HCT116 (cell line): ENCODE data around the gene ADGRL3. TPM values are rescaled to one million over a fixed set of nuclear protein-coding genes. Genes with fewer than 3 reads are reported as not detected.

Experiments
- ATAC-seq: fragments of 200-7000 bp; cut with Tn5 transposase; 2 replicates; pipeline ENCODE4 v1.9.1; 2020; ENCODE audit warnings: mild to moderate bottlenecking, moderate library complexity
- BruUV-seq: library from RNA; stranded (reverse); fragments of 400-500 nt; replicated peaks from 2 replicates; lab custom pipeline; 2021; lab: Mats Ljungman, UMichigan
- CTCF ChIA-PET: fragments of 300-600 bp; sonication (Branson Sonifier 250); formaldehyde crosslinking; loops from one replicate; lab custom pipeline; 2021; ENCODE audit warnings: antibody characterized with exemption; lab: Charles Lee
- POLR2A ChIA-PET: fragments of 300-600, 350-600 bp; sonication (Branson Sonifier 250); formaldehyde crosslinking; loops from one replicate; lab custom pipeline; 2021; ENCODE audit warnings: antibody characterized with exemption; lab: Charles Lee
- RAD21 ChIA-PET, 2 experiments: fragments of 300-600 bp; sonication (Branson Sonifier 250); formaldehyde crosslinking; loops; one replicate each; lab custom pipeline; 2023; ENCODE audit warnings: low total read pairs in 2 of 2; ENCODE audit not compliant: uncharacterized antibody in 2 of 2, unreplicated experiment in 2 of 2, low non-redundant PET in 1 of 2; lab: Charles Lee
- DNase-seq: peaks from one replicate; pipeline ENCODE4 v3.0.0-alpha.2; 2010; ENCODE audit warnings: low read depth, low spot score
- H2AFZ ChIP-seq: fragments of 200-600 bp; shearing (Covaris generic), sonication (generic); 2 replicates; pipeline ENCODE4 v1.6.1; 2017; ENCODE audit warnings: low read depth, mixed run types, mixed read lengths, antibody characterized with exemption, low read length; ENCODE audit not compliant: poor library complexity, severe bottlenecking
- H3K27ac ChIP-seq: 2 replicates; pipeline ENCODE4 v1.5.1; 2012; ENCODE audit warnings: low read depth, low read length
- H3K27me3 ChIP-seq: fragments of 200-600 bp; sonication (generic); 2 replicates; pipeline ENCODE4 v1.6.1; 2016; ENCODE audit warnings: mixed run types, low read length, mixed read lengths; ENCODE audit not compliant: insufficient read depth
- H3K36me3 ChIP-seq, 2 experiments: fragments of 200-500 bp in 1 of 2; fragments of 200-600 bp in 1 of 2; sonication (Bioruptor generic) in 1 of 2; sonication (generic) in 1 of 2; 2 replicates each; pipeline versions ENCODE4 v1.5.1 to v1.6.1; 2014 to 2016; ENCODE audit warnings: low read length in 2 of 2, inconsistent platforms in 1 of 2, mixed read lengths in 1 of 2, mixed run types in 1 of 2; ENCODE audit not compliant: insufficient read depth in 2 of 2, control insufficient read depth in 1 of 2
- H3K4me1 ChIP-seq, 2 experiments: fragments of 200-600 bp in 1 of 2; sonication (generic) in 1 of 2; 2 replicates each; pipeline versions ENCODE4 v1.5.1 to v1.6.1; 2012 to 2017; ENCODE audit warnings: low read length in 2 of 2, inconsistent platforms in 1 of 2, mild to moderate bottlenecking in 1 of 2, mixed read lengths in 1 of 2, mixed run types in 1 of 2, moderate library complexity in 1 of 2; ENCODE audit not compliant: insufficient read depth in 2 of 2, control insufficient read depth in 1 of 2
- H3K4me2 ChIP-seq: fragments of 200-600 bp; sonication (generic); 2 replicates; pipeline ENCODE4 v1.6.1; 2017; ENCODE audit warnings: mixed run types, low read length, mixed read lengths
- H3K4me3 ChIP-seq, 2 experiments: fragments of 200-600 bp in 1 of 2; sonication (generic) in 1 of 2; replicated peaks in 1 of 2; 2 replicates each; pipeline ENCODE4 v1.5.1; 2011 to 2016; ENCODE audit warnings: low read length in 2 of 2, control low read depth in 1 of 2, low read depth in 1 of 2, mild to moderate bottlenecking in 1 of 2, mixed read lengths in 1 of 2, mixed run types in 1 of 2
- H3K79me2 ChIP-seq: fragments of 200-600 bp; sonication (generic); 2 replicates; pipeline ENCODE4 v1.6.1; 2017; ENCODE audit warnings: mild to moderate bottlenecking, mixed run types, low read length, moderate library complexity, mixed read lengths; ENCODE audit not compliant: insufficient read depth
- H3K9ac ChIP-seq: fragments of 200-600 bp; sonication (generic); 2 replicates; pipeline ENCODE4 v1.6.1; 2016; ENCODE audit warnings: low read length, mixed read lengths
- H3K9me2 ChIP-seq: fragments of 200-600 bp; sonication (generic), shearing (Covaris generic); 2 replicates; pipeline ENCODE4 v1.6.1; 2017; ENCODE audit warnings: mixed run types, mild to moderate bottlenecking, moderate library complexity; ENCODE audit not compliant: insufficient read depth
- H3K9me3 ChIP-seq, 2 experiments: fragments of 200-500 bp in 1 of 2; fragments of 200-600 bp in 1 of 2; sonication (Bioruptor generic) in 1 of 2; sonication (generic) in 1 of 2; 2 replicates each; pipeline ENCODE4 v1.6.1; 2014 to 2017; ENCODE audit warnings: low read length in 2 of 2, mixed read lengths in 2 of 2, inconsistent platforms in 1 of 2, low read depth in 1 of 2, mild to moderate bottlenecking in 1 of 2, mixed run types in 1 of 2, moderate library complexity in 1 of 2; ENCODE audit not compliant: control insufficient read depth in 1 of 2, insufficient read depth in 1 of 2
- H4K20me1 ChIP-seq: fragments of 200-600 bp; sonication (generic), shearing (Covaris generic); 2 replicates; pipeline ENCODE4 v1.6.1; 2017; ENCODE audit warnings: mixed run types, mild to moderate bottlenecking, moderate library complexity; ENCODE audit not compliant: insufficient read depth
- FOSL1 ChIP-seq: IDR thresholded peaks from 2 replicates; pipeline ENCODE4 v1.6.1; 2012; ENCODE audit warnings: low read depth
- JUND ChIP-seq: IDR thresholded peaks from 2 replicates; pipeline ENCODE4 v1.6.1; 2012
- SP1 ChIP-seq: IDR thresholded peaks from 2 replicates; pipeline ENCODE4 v1.6.1; 2012; ENCODE audit warnings: low read depth
- SRF ChIP-seq: IDR thresholded peaks from 2 replicates; pipeline ENCODE4 v1.6.1; 2012; ENCODE audit warnings: low read depth
- TCF7L2 ChIP-seq: IDR thresholded peaks from 2 replicates; pipeline ENCODE4 v1.7.0; 2011; ENCODE audit warnings: borderline replicate concordance, inconsistent platforms; ENCODE audit not compliant: insufficient read depth, insufficient read length; ENCODE audit errors: extremely low read depth
- ZNF274 ChIP-seq: fragments of 200-500 bp; sonication (Bioruptor generic); IDR thresholded peaks from 2 replicates; pipeline ENCODE4 v1.6.1; 2014; ENCODE audit warnings: mild to moderate bottlenecking, low read depth, low read length, inconsistent platforms
- intact Hi-C: fragments of 100-400 bp; cut with micrococcal nuclease; formaldehyde crosslinking; loops from 2 replicates; pipeline ENCODE4 v1.10.0; 2022
- total RNA-seq: library from RNA; stranded (reverse); gene quantifications from one replicate; pipeline ENCODE4 v1.2.1, GENCODE V29; 2021; ENCODE audit not compliant: unreplicated experiment
- TF ChIP-seq, protein P1 (sequence below): IDR thresholded peaks from 2 replicates; pipeline ENCODE4 v1.6.1; 2012; ENCODE audit warnings: low read depth
- TF ChIP-seq, protein P2 (sequence below): IDR thresholded peaks from 2 replicates; pipeline ENCODE4 v1.6.1; 2012
- TF ChIP-seq, protein P3 (sequence below): IDR thresholded peaks from 2 replicates; pipeline ENCODE4 v1.6.1; 2011; ENCODE audit warnings: mild to moderate bottlenecking, low read length, moderate library complexity; ENCODE audit not compliant: insufficient replicate concordance; ENCODE audit errors: extremely low read depth

ADGRL3 gene
- total RNA-seq, 1 experiment from 2014 or later: not detected

DNA sequence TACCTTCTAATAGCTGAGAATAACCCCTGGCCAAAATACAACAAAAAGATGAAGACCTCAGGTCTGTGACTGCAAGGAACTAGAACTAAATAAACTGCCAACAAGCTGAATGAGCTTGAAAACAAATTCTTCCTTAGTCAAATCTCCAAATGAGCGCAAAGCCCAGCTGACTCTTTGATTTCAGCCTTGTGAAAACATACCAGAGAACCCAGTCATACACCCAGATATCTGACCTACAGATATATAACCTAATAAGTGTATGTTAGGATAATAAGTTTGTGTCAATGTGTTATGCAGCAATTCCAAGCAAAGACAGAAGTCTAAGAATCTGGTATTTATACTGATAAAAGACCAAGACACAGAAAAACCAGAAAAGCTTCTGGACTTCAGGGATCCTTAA, 38.0 kb upstream of the ADGRL3 start:
- H3K27ac ChIP-seq: no peak overlapping the region
- TF ChIP-seq, protein P1, sequence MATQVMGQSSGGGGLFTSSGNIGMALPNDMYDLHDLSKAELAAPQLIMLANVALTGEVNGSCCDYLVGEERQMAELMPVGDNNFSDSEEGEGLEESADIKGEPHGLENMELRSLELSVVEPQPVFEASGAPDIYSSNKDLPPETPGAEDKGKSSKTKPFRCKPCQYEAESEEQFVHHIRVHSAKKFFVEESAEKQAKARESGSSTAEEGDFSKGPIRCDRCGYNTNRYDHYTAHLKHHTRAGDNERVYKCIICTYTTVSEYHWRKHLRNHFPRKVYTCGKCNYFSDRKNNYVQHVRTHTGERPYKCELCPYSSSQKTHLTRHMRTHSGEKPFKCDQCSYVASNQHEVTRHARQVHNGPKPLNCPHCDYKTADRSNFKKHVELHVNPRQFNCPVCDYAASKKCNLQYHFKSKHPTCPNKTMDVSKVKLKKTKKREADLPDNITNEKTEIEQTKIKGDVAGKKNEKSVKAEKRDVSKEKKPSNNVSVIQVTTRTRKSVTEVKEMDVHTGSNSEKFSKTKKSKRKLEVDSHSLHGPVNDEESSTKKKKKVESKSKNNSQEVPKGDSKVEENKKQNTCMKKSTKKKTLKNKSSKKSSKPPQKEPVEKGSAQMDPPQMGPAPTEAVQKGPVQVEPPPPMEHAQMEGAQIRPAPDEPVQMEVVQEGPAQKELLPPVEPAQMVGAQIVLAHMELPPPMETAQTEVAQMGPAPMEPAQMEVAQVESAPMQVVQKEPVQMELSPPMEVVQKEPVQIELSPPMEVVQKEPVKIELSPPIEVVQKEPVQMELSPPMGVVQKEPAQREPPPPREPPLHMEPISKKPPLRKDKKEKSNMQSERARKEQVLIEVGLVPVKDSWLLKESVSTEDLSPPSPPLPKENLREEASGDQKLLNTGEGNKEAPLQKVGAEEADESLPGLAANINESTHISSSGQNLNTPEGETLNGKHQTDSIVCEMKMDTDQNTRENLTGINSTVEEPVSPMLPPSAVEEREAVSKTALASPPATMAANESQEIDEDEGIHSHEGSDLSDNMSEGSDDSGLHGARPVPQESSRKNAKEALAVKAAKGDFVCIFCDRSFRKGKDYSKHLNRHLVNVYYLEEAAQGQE: no peak
- TF ChIP-seq JUND (no peak), SP1 (no peak), SRF (no peak)
- H3K4me1 ChIP-seq: no peaks in the 10 kb centered on the region
- DNase-seq: no peak
- H3K79me2 ChIP-seq: no peaks in the 10 kb centered on the region
- H3K9ac ChIP-seq: no peak overlapping the region
- no peak overlapping the region for H3K4me2 ChIP-seq
- H3K36me3 ChIP-seq: no peaks in the 10 kb centered on the region
- POLR2A ChIA-PET: no interaction called here
- CTCF ChIA-PET: no interaction called here
- H3K4me3 ChIP-seq: no peak overlapping the region
- RAD21 ChIA-PET: no interaction called here
- intact Hi-C loops: no loop called here
- no peak for ATAC-seq
- H3K9me3 ChIP-seq: peaks cover 11 to 26% of the 10 kb centered on the region in 2 experiments; a peak in 2 of 4 replicates
- BruUV-seq: no TSS peak
- no peak overlapping the region for H2AFZ ChIP-seq
- H3K27me3 ChIP-seq: no peaks in the 10 kb centered on the region
- no peaks in the 10 kb centered on the region for H4K20me1 ChIP-seq
- no peaks in the 10 kb centered on the region for H3K9me2 ChIP-seq

DNA sequence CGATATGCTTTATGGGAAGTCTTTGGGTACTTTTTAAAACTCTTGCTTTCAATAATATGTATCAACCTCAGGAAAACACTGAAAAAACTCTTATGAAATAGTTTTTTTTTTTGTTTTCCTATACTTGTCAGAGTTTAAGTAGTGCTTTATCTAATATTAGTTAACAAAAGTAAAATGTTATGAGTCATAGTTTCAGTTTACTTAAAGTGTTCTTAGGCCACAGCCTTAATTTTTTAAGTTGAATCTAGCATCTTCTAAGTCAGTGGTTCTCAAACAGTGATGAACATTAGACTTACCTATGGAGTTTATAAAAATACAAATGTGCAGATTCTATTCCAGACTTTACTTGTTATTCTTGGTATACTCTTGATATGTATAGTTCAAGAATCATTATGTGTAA, 26.3 kb upstream of the ADGRL3 start:
- ChIA-PET CTCF (no interaction called here), RAD21 (no interaction called here), POLR2A (no interaction called here)
- Histone ChIP-seq H3K27me3 (no peaks in the 10 kb centered on the region), H3K36me3 (no peaks in the 10 kb centered on the region), H3K27ac (no peak overlapping the region), H3K9ac (no peak overlapping the region), H3K9me2 (no peaks in the 10 kb centered on the region), H3K79me2 (no peaks in the 10 kb centered on the region), H2AFZ (no peak overlapping the region), H3K4me2 (no peak overlapping the region), H3K4me1 (no peaks in the 10 kb centered on the region), H4K20me1 (no peaks in the 10 kb centered on the region), H3K4me3 (no peak overlapping the region), H3K9me3 (peaks cover 5 to 12% of the 10 kb centered on the region in 2 experiments; a peak in 3 of 4 replicates)
- no TSS peak for BruUV-seq
- DNase-seq: no peak
- intact Hi-C loops: no loop called here
- no peak for ATAC-seq
- TF ChIP-seq SRF (no peak), FOSL1 (no peak), TCF7L2 (no peak), JUND (no peak), ZNF274 (no peak)
- TF ChIP-seq, protein P2, sequence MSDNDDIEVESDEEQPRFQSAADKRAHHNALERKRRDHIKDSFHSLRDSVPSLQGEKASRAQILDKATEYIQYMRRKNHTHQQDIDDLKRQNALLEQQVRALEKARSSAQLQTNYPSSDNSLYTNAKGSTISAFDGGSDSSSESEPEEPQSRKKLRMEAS: no peak
- TF ChIP-seq, protein P3, sequence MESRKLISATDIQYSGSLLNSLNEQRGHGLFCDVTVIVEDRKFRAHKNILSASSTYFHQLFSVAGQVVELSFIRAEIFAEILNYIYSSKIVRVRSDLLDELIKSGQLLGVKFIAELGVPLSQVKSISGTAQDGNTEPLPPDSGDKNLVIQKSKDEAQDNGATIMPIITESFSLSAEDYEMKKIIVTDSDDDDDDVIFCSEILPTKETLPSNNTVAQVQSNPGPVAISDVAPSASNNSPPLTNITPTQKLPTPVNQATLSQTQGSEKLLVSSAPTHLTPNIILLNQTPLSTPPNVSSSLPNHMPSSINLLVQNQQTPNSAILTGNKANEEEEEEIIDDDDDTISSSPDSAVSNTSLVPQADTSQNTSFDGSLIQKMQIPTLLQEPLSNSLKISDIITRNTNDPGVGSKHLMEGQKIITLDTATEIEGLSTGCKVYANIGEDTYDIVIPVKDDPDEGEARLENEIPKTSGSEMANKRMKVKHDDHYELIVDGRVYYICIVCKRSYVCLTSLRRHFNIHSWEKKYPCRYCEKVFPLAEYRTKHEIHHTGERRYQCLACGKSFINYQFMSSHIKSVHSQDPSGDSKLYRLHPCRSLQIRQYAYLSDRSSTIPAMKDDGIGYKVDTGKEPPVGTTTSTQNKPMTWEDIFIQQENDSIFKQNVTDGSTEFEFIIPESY: no peak
- TF ChIP-seq, protein P1: no peak
